Stimulated activated naive CD8-positive, alpha-beta T cell treated with anti-CD3 and anti-CD28 coated beads, Interleukin-15, amount 100 ng/mL, for 72 hours (primary cell): ENCODE results near the gene USP54.
A peak's percentile ranks its signal among the peaks of the same experiment; 100 is the strongest.
"Not testable (repeated sequence)": the region's sequence is repeated elsewhere in the genome, so short reads cannot be mapped to it uniquely, and the experiment has no call there.

ENCODE experiments used
- ATAC-seq: fragments of 150-1000 bp; cut with Tn5 transposase; 2 replicates; pipeline ENCODE4 v1.10.0; 2021; ENCODE audit warnings: mild to moderate bottlenecking, moderate library complexity
- DNase-seq, 2 donors: peaks; one replicate each; pipeline ENCODE4 v3.0.0; 2021 to 2022
- H3K27ac Mint-ChIP-seq, 2 donors: one replicate each; pipeline ENCODE4 v1.8.0; 2022; ENCODE audit warnings: mild to moderate bottlenecking in 2 of 2, mixed read lengths in 2 of 2, moderate library complexity in 2 of 2
- H3K27me3 Mint-ChIP-seq: one replicate; pipeline ENCODE4 v1.8.0; 2022; ENCODE audit warnings: mixed read lengths
- H3K4me1 Mint-ChIP-seq: one replicate; pipeline ENCODE4 v1.8.0; 2022; ENCODE audit warnings: mild to moderate bottlenecking, mixed read lengths
- H3K4me3 Mint-ChIP-seq, 2 donors: one replicate each; pipeline ENCODE4 v1.8.0; 2022; ENCODE audit warnings: mild to moderate bottlenecking in 2 of 2, mixed read lengths in 2 of 2, moderate library complexity in 1 of 2
- H3K9me3 Mint-ChIP-seq, 2 donors: one replicate each; pipeline ENCODE4 v1.8.0; 2022; ENCODE audit warnings: mixed read lengths in 2 of 2

Gene USP54

DNA sequence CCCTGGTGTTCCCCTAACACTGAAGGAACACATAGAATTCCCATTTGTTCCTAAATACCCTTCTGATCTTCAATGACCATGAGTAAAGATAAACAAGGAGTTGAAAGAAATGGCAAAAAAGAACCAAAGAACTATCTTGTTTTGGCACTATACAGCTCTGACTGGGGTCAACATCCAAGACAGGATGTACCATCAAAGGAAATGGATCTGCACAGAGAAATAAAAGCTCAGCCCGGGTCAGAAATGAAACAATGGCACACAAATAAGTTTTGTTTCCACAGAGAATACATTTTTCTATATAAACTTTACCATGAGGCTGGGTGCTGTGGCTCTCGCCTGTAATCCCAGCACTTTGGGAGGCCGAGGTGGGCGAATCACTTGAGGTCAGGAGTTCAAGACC lies 18.0 kb upstream of the USP54 start:
- no peak for ATAC-seq
- no peaks in the 10 kb centered on the region for H3K4me1 Mint-ChIP-seq
- H3K4me3 Mint-ChIP-seq, result no peak overlapping the region
- peak overlapping the region in 1 of 2 donors; percentile 44 for H3K27ac Mint-ChIP-seq
- DNase-seq, result no peak
- H3K27me3 Mint-ChIP-seq, result no peaks in the 10 kb centered on the region
- no peaks in the 10 kb centered on the region for H3K9me3 Mint-ChIP-seq

DNA sequence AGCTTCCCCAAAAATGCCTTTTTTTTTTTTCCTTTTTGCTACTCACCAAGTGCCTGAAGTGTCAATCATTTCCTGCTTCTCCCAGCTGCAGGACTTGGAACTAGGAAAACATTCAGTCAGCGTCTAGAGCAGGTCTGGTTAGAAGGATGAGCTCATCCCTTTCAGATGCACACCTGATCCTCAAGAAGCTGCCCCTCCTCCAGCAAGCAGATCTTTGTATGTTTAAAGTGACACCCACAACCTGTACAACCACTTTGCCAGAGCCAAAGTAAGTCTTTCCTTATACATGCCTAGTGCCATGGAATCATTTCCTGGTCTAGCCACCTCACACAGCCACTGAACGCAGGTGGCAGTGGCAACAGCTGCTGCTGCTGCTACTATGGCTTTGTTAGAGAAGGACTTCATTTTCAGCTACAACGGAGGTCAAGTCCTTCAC lies 10.4 kb upstream of the USP54 start:
- no peaks in the 10 kb centered on the region for H3K4me1 Mint-ChIP-seq
- no peak for ATAC-seq

DNA sequence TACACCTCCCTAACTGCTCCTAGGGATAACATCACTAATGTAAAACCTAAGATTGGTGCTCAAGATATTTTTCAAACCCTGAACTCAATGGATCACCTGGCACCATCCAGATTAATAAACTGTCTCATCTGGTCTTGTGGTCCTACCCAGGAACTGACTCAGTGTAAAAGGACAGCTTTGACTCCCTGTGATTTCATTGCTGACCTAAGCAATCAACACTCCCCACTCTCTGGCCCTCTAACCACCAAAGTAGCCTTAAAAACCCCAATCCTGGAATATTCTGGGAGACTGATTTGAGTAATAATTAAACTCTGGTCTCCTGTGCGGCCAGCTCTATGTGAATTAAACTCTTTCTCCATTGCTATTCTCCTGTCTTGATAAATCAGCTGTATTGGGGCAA lies 6.2 kb upstream of the USP54 start:
- Mint-ChIP-seq H3K4me3 (no peak overlapping the region), H3K27ac (no peak overlapping the region), H3K27me3 (no peaks in the 10 kb centered on the region), H3K9me3 (no peaks in the 10 kb centered on the region), H3K4me1 (peaks cover 7% of the 10 kb centered on the region)
- DNase-seq (no peak), ATAC-seq (no peak)

More for the DNA sequence above, 10.4 kb upstream of the USP54 start:
- Mint-ChIP-seq H3K27ac (no peak overlapping the region), H3K4me3 (no peak overlapping the region), H3K27me3 (no peaks in the 10 kb centered on the region), H3K9me3 (no peaks in the 10 kb centered on the region)
- no peak for DNase-seq

DNA sequence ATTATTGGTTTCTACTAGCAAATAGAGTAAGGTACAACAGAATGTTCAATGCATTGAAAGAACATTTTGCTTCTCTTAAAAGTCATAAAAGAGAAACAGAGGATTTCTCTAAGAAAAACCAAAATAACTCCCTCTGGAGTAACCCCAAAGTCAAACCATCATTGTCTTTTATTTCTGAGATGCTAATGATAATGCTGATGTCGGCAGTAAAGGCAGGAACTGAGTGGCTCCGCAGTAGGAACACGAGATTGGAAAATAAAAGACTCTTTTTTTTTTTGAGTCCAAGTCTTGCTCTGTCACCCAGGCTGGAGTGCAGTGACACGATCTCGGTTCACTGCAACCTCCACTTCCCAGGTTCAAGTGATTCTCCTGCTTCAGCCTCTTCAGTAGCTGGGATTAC lies 2.7 kb upstream of the USP54 start:
- H3K4me3 Mint-ChIP-seq, result no peak overlapping the region
- H3K27ac Mint-ChIP-seq, result no peak overlapping the region
- H3K9me3 Mint-ChIP-seq, result no peaks in the 10 kb centered on the region

DNA sequence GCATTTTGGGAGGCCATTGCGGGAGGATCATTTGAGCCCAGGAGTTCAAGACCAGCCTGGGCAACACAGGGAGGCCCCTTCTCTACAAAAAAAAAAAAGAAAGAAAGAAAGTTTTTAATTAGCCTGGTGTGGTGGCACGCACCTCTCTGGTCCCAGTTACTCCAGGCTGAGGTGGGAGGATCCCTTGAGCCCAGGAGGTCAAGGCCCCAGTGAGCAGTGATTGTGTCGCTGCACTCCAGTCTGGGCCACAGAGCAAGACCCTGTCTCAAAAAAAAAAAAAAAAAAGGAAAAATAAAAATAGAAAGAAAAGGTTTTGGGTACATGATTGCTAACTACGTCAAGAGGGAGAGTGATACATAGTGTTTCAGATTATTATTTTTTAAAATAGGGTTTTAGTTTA lies 2.0 kb upstream of the USP54 start:
- DNase-seq (no peak), ATAC-seq (no peak)
- no peak overlapping the region for H3K4me3 Mint-ChIP-seq
- H3K27ac Mint-ChIP-seq, result no peak overlapping the region
- peaks cover 22% of the 10 kb centered on the region for H3K4me1 Mint-ChIP-seq
- H3K27me3 Mint-ChIP-seq, result no peaks in the 10 kb centered on the region
- H3K9me3 Mint-ChIP-seq, result no peaks in the 10 kb centered on the region

More for the DNA sequence above, 2.7 kb upstream of the USP54 start:
- peaks cover 22% of the 10 kb centered on the region for H3K4me1 Mint-ChIP-seq
- no peak for ATAC-seq
- H3K27me3 Mint-ChIP-seq, result no peaks in the 10 kb centered on the region
- DNase-seq, result no peak

DNA sequence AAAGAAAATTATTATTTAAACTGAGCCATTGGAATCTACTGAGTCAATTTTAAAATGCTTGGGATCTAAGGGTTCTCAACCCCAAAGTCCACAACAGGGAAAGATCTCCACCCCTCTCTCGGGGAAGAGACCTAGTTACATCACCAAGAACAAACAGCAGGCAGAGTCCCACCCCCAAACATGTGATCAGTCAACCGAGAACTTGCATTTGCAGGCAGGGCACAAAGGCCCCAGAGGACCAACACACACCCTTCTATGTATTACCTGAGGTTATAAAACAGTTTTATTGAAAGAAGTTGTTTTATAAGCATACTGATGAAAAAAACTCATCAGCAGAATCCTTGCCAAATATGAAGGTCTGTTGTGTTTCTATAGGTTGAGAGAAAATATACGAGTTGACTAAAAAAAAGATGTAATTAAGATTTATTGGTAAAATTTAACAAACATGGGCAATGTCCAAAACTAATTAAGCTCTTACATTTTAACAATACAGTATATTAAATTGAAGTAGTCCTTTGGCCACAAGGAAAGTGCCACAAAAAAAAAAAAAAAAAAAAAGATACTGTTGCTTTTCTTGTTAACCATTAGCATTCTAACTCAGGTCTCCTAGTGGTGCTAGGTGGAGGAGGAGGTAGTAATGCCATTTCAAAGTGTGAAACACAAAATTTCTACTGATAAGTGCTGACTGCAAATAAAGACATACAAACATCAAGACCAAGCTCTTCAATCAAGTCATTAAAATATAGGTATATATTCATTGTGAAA lies 975 bp upstream of the USP54 start:
- Mint-ChIP-seq H3K4me1 (peaks cover 22% of the 10 kb centered on the region), H3K27me3 (no peaks in the 10 kb centered on the region), H3K4me3 (peak overlapping the region; percentile 26 to 59), H3K9me3 (no peaks in the 10 kb centered on the region), H3K27ac (no peak overlapping the region)
- ATAC-seq (no peak), DNase-seq (peak in 1 of 2 donors; percentile 16)

DNA sequence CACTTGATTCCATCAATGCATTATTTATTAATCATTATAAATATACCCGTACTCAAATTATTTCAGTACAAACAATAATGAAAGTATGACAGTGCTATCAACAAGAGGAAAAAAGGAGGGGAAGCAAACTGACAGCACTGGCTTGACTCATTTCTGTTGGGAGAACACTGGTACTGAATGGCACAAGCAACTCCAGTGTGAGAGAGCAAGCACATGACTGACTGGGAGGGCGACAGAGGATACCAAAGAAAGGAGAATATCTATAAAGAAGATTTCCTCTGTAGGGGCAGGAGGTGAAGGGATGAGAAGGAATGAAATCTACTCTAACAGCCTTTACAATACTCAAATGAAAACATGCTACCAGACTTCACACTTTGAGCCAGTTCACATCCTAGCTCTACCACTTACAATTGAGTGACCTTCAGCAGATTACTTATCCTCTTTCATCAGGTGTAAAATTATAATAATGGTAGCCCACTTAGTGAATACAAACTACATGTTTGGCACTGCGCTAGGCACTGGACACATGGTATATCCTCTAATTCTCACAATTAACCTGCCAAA lies 1.5 kb downstream of the USP54 start:
- Mint-ChIP-seq H3K27ac (no peak overlapping the region), H3K9me3 (no peaks in the 10 kb centered on the region), H3K4me3 (no peak overlapping the region), H3K4me1 (peaks cover 22% of the 10 kb centered on the region), H3K27me3 (no peaks in the 10 kb centered on the region)
- ATAC-seq, result no peak
- no peak for DNase-seq

DNA sequence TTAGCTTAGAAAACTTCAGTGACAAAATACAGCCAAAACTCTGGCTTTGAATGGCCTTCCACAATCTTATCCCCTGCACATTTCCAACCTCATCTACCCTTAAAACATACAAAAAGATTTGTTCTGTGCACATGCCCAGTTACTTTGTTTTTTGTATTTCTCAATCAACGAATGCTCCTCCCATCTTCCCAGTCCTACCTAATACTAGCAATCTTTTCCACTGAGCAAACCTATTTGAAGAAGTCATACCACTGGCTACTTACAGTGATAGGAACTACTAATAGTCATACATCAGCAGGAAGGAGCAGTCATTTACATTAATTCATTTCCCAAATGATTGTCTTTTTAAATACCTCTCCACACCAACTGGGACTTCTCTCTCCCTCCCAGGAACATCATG lies 2.5 kb downstream of the USP54 start:
- no peak overlapping the region for H3K27ac Mint-ChIP-seq
- no peaks in the 10 kb centered on the region for H3K27me3 Mint-ChIP-seq
- ATAC-seq (no peak), DNase-seq (no peak)
- no peaks in the 10 kb centered on the region for H3K9me3 Mint-ChIP-seq
- peaks cover 22% of the 10 kb centered on the region for H3K4me1 Mint-ChIP-seq
- H3K4me3 Mint-ChIP-seq, result no peak overlapping the region

DNA sequence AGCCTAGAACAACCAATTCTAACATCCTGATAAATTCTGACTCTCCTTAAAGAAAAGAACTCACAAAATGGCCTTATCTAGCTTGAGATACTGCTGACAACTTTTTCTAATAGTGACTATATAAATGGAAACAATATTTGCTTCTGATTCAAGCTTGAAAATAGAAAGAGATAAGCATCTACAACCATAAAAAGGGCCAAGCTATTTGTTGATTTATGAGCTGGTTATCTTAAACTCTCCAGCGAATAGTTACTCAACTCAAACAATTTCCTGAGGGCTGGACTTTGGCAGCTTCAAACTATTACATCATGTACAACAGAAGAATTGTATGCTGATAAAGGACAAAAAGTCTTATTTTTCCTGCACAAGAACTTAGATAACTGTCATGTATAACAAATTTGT lies 4.6 kb downstream of the USP54 start:
- no peak for ATAC-seq

DNA sequence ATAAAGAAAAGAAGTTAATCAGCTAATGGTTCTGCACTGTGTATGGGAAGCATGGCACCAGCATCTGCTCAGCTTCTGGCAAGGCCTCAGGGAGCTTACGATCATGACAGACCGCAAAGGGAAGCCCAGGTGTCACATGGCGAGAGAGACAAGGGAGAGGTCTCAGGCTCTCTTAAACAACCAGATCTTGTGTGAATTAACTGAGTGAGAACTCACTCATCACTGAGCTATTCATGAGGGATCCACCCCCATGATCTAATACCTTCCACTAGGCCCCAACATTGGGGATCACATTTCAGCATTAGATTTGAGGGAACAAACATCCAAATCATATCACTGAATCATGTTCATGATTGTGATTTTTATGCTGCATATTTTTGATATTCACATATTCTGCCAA lies 5.8 kb downstream of the USP54 start:
- H3K27me3 Mint-ChIP-seq, result no peaks in the 10 kb centered on the region

More for the DNA sequence above, 4.6 kb downstream of the USP54 start:
- Mint-ChIP-seq H3K27me3 (no peaks in the 10 kb centered on the region), H3K4me1 (peaks cover 8% of the 10 kb centered on the region), H3K27ac (no peak overlapping the region), H3K4me3 (no peak overlapping the region), H3K9me3 (no peaks in the 10 kb centered on the region)
- no peak for DNase-seq

DNA sequence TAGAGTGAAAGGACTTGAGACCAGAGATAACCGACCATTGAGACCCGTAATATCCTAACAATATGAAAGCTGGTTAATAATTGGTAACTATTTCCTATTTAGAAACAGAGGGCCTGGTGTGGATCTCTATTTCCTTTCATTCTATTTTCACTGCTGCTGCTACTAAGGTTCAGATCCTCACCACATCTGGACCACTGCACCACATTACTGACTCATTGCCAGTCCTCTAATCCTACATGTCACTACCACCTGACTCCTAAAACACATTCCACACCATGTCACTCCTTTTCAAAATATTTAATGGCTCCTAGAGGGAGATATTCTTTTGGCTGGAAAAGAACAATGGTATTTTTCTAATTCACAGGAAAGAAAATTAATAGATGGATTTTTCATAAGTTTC lies 6.4 kb downstream of the USP54 start:
- Mint-ChIP-seq H3K4me1 (no peaks in the 10 kb centered on the region), H3K27ac (no peak overlapping the region), H3K4me3 (no peak overlapping the region), H3K9me3 (no peaks in the 10 kb centered on the region), H3K27me3 (no peaks in the 10 kb centered on the region)
- no peak for DNase-seq
- no peak for ATAC-seq

More for the DNA sequence above, 5.8 kb downstream of the USP54 start:
- Mint-ChIP-seq H3K9me3 (no peaks in the 10 kb centered on the region), H3K4me3 (no peak overlapping the region), H3K4me1 (no peaks in the 10 kb centered on the region), H3K27ac (no peak overlapping the region)
- ATAC-seq (no peak), DNase-seq (no peak)

DNA sequence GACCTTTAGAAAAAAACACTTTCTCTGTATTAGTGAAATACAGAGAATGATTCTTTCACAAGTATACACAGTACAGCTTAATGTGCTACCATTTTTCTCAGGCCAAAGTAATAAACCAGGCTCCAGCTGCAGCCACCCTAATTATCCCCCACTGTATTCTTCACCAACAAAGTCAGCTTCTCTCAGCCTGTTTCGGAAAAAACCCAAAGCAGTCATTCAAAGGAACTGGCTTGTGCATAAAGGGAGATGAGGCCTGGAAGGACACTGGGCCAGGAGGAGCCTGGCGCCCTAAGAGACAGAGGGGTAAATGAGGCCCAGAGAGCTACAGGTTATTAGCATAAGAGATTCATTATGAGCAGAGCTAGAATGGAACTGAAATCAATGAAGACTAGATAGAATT lies 9.2 kb downstream of the USP54 start:
- H3K9me3 Mint-ChIP-seq, result no peaks in the 10 kb centered on the region
- no peak overlapping the region for H3K4me3 Mint-ChIP-seq
- no peak overlapping the region for H3K27ac Mint-ChIP-seq
- ATAC-seq (no peak), DNase-seq (no peak)
- no peaks in the 10 kb centered on the region for H3K4me1 Mint-ChIP-seq
- H3K27me3 Mint-ChIP-seq, result no peaks in the 10 kb centered on the region

DNA sequence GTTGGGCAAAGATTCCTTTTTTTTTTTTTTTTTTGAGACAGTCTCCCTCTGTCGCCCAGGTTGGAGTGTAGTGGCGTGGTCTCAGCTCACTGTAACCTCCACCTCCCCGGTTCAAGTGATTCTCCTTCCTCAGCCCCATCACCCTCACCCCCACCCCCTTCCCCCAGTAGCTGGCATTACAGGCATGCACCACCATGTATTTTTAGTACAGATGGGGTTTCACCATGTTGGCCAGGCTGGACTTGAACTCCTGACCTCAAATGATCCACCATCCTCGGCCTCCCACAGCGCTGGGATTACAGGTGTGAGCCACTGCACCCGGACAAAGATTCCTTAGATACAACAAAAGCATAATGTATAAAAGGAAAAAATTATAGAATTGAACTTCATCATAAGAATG lies 12.2 kb downstream of the USP54 start:
- H3K27ac Mint-ChIP-seq, ATAC-seq: not testable (repeated sequence)

DNA sequence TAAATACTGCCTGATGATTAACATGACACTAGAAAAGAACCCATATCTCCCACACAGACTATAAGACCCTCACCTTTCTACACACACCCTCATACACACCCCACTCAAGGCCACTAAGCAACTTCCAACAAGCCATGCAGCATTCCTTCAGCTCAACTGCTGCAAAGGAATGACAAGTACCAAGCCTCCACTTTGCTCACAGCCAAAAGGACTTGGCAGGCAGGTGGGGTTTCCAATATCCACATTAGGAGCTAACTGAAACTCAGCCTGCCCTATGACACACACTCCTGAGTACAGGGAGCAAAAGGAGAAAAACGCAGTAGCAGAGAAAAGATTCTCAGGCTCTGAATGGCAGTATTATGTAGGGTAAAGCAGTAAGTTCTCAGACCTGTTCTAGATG lies 13.4 kb downstream of the USP54 start:
- H3K4me3 Mint-ChIP-seq, result no peak overlapping the region
- no peak overlapping the region for H3K27ac Mint-ChIP-seq
- H3K9me3 Mint-ChIP-seq, result no peaks in the 10 kb centered on the region
- DNase-seq, result no peak
- no peaks in the 10 kb centered on the region for H3K4me1 Mint-ChIP-seq
- no peak for ATAC-seq
- no peaks in the 10 kb centered on the region for H3K27me3 Mint-ChIP-seq

More for the DNA sequence above, 12.2 kb downstream of the USP54 start:
- H3K27me3 Mint-ChIP-seq, H3K9me3 Mint-ChIP-seq, DNase-seq, H3K4me1 Mint-ChIP-seq, H3K4me3 Mint-ChIP-seq: not testable (repeated sequence)

DNA sequence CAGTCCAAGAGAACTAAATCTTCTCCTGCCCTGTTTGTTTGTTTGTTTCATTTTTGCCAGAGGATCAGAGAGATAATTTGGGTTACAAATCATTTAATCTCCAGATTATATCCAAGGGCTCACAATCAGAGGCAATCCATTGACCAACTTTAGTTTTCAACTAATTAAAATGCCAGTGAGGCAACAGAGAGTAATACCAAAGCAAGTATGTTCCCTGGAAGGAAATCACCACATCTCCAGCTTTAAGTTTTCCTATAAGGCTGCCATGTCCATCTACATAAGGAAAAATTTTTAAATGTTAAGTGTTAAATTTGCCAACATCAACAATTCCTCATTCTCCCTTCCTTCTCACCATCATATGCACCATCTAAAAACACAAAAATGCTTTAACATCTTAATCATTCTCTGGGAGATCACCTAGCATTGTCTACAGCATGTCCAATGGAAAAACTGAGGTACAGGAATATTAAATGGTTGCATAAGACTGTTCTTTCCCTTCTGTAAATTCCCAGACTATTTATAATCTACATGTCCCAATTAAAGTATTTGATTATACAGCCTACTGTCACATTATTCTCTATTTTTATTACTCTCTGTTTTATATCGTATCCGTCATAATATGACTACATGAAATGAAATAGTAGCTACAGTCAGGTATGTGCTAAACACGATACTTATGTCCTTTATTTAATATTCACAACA lies 14.1 kb downstream of the USP54 start:
- peak overlapping the region in 1 of 2 donors; percentile 70 for H3K27ac Mint-ChIP-seq
- no peaks in the 10 kb centered on the region for H3K4me1 Mint-ChIP-seq
- H3K9me3 Mint-ChIP-seq, result no peaks in the 10 kb centered on the region
- DNase-seq (no peak), ATAC-seq (no peak)
- H3K27me3 Mint-ChIP-seq, result no peaks in the 10 kb centered on the region
- no peak overlapping the region for H3K4me3 Mint-ChIP-seq

DNA sequence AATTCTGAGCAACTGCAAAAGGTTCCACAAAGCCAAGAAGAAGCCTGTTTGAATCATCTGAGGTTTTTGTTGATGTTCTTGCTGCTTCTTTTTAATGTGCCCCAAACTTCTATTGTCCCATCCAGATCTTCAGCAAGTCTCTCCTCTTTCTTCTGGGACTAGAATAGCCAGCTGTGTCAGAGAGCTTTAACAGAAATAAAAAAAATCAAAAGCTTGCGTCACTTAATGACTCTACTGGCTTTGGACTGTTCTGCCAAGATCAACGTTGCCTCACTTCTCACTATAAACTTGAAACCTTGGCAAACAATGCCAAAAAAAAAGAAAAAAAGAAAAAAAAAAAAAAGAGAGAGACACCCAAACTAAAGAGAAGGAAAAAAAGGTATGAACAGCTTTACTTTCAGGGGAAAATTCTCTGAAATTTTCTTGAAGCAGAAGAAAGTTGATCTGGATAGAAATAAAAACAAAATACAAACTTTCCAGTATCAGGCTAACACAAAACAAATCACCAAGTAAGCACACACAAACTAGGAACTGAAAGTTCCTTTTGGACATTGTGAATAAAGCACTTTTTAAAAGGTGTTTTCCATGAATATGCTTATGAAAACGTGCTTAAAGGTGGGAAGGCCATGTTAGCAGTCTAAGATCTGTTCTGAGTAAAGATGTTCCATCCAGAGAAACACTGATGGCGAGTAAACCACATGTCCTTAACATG lies 14.8 kb downstream of the USP54 start:
- DNase-seq (no peak), ATAC-seq (no peak)
- H3K4me3 Mint-ChIP-seq, result no peak overlapping the region
- no peaks in the 10 kb centered on the region for H3K4me1 Mint-ChIP-seq
- no peaks in the 10 kb centered on the region for H3K9me3 Mint-ChIP-seq
- H3K27me3 Mint-ChIP-seq, result no peaks in the 10 kb centered on the region
- H3K27ac Mint-ChIP-seq, result peak overlapping the region; percentile 70 to 71
